Activated CD8-positive, alpha-beta T cell treated with anti-CD3 and anti-CD28 coated beads, Interleukin-2, amount 10 ng/mL, durations not matched to agents 7 days and 5 days (primary cell): ENCODE results near the gene FNIP1. TPM values are rescaled to one million over a fixed set of nuclear protein-coding genes. Genes with fewer than 3 reads are reported as not detected.
"Not testable (repeated sequence)": the region's sequence is repeated elsewhere in the genome, so short reads cannot be mapped to it uniquely, and the experiment has no call there.

Experiments used
- ATAC-seq: fragments of 150-1000 bp; cut with Tn5 transposase; one replicate; pipeline ENCODE4 v1.10.0; 2021; ENCODE audit warnings: moderate library complexity
- CTCF ChIA-PET: fragments of 350-600 bp; sonication (Branson Sonifier 250); formaldehyde crosslinking; loops from one replicate; lab custom pipeline; 2021; ENCODE audit warnings: antibody characterized with exemption; lab: Charles Lee
- POLR2A ChIA-PET: fragments of 350-600 bp; sonication (Branson Sonifier 250); formaldehyde crosslinking; loops from one replicate; lab custom pipeline; 2021; ENCODE audit warnings: antibody characterized with exemption; lab: Charles Lee
- DNase-seq: peaks from one replicate; pipeline ENCODE4 v3.0.0-alpha.2; 2020
- H3K27ac Mint-ChIP-seq: one replicate; pipeline ENCODE4 v1.8.0; 2021; ENCODE audit warnings: mild to moderate bottlenecking, mixed read lengths
- H3K27me3 Mint-ChIP-seq: one replicate; pipeline ENCODE4 v1.8.0; 2021; ENCODE audit warnings: low read depth, mixed read lengths
- H3K36me3 Mint-ChIP-seq: one replicate; pipeline ENCODE4 v1.8.0; 2021; ENCODE audit warnings: low read depth, mixed read lengths
- H3K4me1 Mint-ChIP-seq: one replicate; pipeline ENCODE4 v1.8.0; 2021; ENCODE audit warnings: low read depth, mixed read lengths
- H3K4me3 Mint-ChIP-seq: one replicate; pipeline ENCODE4 v1.8.0; 2021; ENCODE audit warnings: mild to moderate bottlenecking, mixed read lengths
- H3K9me3 Mint-ChIP-seq: one replicate; pipeline ENCODE4 v1.8.0; 2022; ENCODE audit warnings: mixed read lengths; ENCODE audit not compliant: insufficient read depth
- total RNA-seq, 2 experiments: library from RNA; stranded (reverse); gene quantifications; one replicate each; pipeline ENCODE4 v1.2.3, GENCODE V29; 2021

The FNIP1 gene
- total RNA-seq, 2 experiments from 2014 or later, result 25.5 to 26.7 TPM

- ATAC-seq, H3K4me3 Mint-ChIP-seq, DNase-seq, H3K27me3 Mint-ChIP-seq, H3K9me3 Mint-ChIP-seq: not testable (repeated sequence)
- CTCF ChIA-PET, result interaction anchor here (1.0 to 6.9 kb wide), 4 partner anchors 414 to 471 kb away, joined by 3 to 169 read pairs (median 9); no protein-coding TSS in a partner anchor
- Mint-ChIP-seq H3K4me1 (peaks cover 43% of the 10 kb centered on the region), H3K36me3 (peaks cover 40% of the 10 kb centered on the region), H3K27ac (peak overlapping the region; percentile 17)
- POLR2A ChIA-PET, result interaction anchor here (0.6 kb wide), 1 partner anchor 438 kb away, joined by 3 read pairs; no protein-coding TSS in a partner anchor
Measured at GRCh38 chr5:131593436-131593835, 203.4 kb downstream of the FNIP1 start.

Other genes with a start within 250 kb of the FNIP1 start
- gene RAPGEF6, start 161.8 kb downstream of the FNIP1 start, total RNA-seq, result 10 to 100 TPM; 36.4 to 40.9 TPM
- not detected for gene MEIKIN, start 148.6 kb upstream of the FNIP1 start, total RNA-seq
- 10 to 100 TPM; 20.8 to 21.5 TPM for gene ACSL6, start 214.6 kb upstream of the FNIP1 start, total RNA-seq